SK-N-SH (cell line): Measurements from ENCODE around the gene TMEFF1.

Experiments
- EZH2phosphoT487 ChIP-seq: fragments of 200-600 bp; sonication (generic); IDR thresholded peaks from 2 replicates; pipeline ENCODE4 v1.6.1; 2017; ENCODE audit warnings: low read depth, mixed run types, mild to moderate bottlenecking, antibody characterized with exemption, moderate library complexity, borderline replicate concordance
- FOXM1 ChIP-seq: IDR thresholded peaks from 2 replicates; pipeline ENCODE4 v1.4.0; 2012; ENCODE audit warnings: low read depth, mild to moderate bottlenecking
- JUND ChIP-seq: IDR thresholded peaks from 2 replicates; pipeline ENCODE4 v1.4.0; 2012
- NFIC ChIP-seq: IDR thresholded peaks from 2 replicates; pipeline ENCODE4 v1.4.0; 2012; ENCODE audit warnings: borderline replicate concordance
- POLR2AphosphoS5 ChIP-seq: IDR thresholded peaks from 2 replicates; pipeline ENCODE4 v1.6.1; 2012; ENCODE audit warnings: low read depth, low read length
- RXRA ChIP-seq: IDR thresholded peaks from 2 replicates; pipeline ENCODE4 v1.4.0; 2012; ENCODE audit warnings: low read depth, mild to moderate bottlenecking, borderline replicate concordance
- SMC3 ChIP-seq: IDR thresholded peaks from 2 replicates; pipeline ENCODE4 v1.6.1; 2012; ENCODE audit warnings: low read depth, low read length, improper control_type of control experiment
- TAF1 ChIP-seq: IDR thresholded peaks from 2 replicates; pipeline ENCODE4 v1.6.1; 2012; ENCODE audit warnings: low read depth, mild to moderate bottlenecking, low read length, moderate library complexity, borderline replicate concordance
- YY1 ChIP-seq: IDR thresholded peaks from 2 replicates; pipeline ENCODE4 v1.4.0; 2012; ENCODE audit warnings: low read depth, mild to moderate bottlenecking
- TF ChIP-seq, protein P1 (sequence below): fragments of 200-600 bp; sonication (generic); IDR thresholded peaks from 2 replicates; pipeline ENCODE4 v1.6.1; 2017; ENCODE audit warnings: antibody characterized with exemption, mild to moderate bottlenecking, moderate library complexity
- TF ChIP-seq, protein P2 (sequence below): IDR thresholded peaks from 2 replicates; pipeline ENCODE4 v1.4.0; 2012; ENCODE audit warnings: low read depth
- TF ChIP-seq, protein P3 (sequence below): IDR thresholded peaks from 2 replicates; pipeline ENCODE4 v1.6.1; 2012; ENCODE audit warnings: mild to moderate bottlenecking, low read depth, low read length, moderate library complexity
- TF ChIP-seq, protein P4 (sequence below): fragments of 150-350 bp; IDR thresholded peaks from 2 replicates; pipeline ENCODE4 v1.6.1; 2017; ENCODE audit warnings: antibody characterized with exemption, low read length, low read depth, borderline replicate concordance
- TF ChIP-seq, protein P5 (sequence below): IDR thresholded peaks from 2 replicates; pipeline ENCODE4 v1.4.0; 2012; ENCODE audit warnings: low read depth, borderline replicate concordance

DNA sequence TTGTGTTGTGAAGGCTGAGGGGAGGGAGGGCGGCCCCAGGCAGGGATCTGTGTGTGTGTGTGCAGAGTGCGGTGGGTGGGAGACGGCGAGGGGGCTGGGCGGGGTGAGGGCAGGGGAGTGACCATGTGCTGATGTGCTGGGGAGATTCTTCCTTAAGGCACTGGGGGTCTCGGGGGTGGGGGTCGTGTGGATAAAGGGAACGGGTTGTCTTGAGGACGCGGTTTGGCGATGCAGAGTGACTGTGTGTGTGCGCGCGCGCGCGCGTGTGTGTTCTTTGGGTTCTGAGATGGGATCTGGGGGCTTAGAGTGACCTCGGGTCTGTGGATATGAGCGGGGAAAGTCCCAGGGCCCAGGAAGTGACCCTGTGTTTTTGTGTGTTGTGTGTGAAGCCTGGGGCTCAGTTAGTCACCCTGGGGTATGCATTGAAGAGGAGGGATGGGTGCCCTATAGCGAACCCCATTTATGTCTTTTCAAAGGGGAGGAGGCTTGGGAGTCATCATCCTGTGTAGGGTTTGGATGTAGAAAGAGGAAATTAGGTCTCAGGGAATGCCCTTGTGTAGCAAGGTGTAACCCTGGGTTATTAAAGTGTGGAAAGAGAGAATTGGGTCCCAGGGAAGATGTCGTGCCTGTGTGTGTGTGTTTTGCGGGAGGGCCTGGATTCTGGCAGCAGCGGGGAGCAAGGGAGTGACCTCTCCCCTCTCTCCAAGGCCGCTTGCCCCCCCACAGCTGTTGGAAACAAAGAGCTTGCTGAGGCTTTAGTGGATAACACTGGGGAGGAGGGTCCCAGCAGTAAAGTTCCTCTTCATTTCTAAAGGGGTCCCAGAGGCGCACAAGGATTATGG lies 1.4 kb downstream of the TMEFF1 start:
- TF ChIP-seq YY1 (no peak), EZH2phosphoT487 (no peak), RXRA (no peak), JUND (no peak), SMC3 (no peak), POLR2AphosphoS5 (no peak), NFIC (no peak), TAF1 (no peak), FOXM1 (no peak)
- TF ChIP-seq, protein P1, sequence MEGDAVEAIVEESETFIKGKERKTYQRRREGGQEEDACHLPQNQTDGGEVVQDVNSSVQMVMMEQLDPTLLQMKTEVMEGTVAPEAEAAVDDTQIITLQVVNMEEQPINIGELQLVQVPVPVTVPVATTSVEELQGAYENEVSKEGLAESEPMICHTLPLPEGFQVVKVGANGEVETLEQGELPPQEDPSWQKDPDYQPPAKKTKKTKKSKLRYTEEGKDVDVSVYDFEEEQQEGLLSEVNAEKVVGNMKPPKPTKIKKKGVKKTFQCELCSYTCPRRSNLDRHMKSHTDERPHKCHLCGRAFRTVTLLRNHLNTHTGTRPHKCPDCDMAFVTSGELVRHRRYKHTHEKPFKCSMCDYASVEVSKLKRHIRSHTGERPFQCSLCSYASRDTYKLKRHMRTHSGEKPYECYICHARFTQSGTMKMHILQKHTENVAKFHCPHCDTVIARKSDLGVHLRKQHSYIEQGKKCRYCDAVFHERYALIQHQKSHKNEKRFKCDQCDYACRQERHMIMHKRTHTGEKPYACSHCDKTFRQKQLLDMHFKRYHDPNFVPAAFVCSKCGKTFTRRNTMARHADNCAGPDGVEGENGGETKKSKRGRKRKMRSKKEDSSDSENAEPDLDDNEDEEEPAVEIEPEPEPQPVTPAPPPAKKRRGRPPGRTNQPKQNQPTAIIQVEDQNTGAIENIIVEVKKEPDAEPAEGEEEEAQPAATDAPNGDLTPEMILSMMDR = no peak
- TF ChIP-seq, protein P2, sequence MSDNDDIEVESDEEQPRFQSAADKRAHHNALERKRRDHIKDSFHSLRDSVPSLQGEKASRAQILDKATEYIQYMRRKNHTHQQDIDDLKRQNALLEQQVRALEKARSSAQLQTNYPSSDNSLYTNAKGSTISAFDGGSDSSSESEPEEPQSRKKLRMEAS = no peak
- TF ChIP-seq, protein P3, sequence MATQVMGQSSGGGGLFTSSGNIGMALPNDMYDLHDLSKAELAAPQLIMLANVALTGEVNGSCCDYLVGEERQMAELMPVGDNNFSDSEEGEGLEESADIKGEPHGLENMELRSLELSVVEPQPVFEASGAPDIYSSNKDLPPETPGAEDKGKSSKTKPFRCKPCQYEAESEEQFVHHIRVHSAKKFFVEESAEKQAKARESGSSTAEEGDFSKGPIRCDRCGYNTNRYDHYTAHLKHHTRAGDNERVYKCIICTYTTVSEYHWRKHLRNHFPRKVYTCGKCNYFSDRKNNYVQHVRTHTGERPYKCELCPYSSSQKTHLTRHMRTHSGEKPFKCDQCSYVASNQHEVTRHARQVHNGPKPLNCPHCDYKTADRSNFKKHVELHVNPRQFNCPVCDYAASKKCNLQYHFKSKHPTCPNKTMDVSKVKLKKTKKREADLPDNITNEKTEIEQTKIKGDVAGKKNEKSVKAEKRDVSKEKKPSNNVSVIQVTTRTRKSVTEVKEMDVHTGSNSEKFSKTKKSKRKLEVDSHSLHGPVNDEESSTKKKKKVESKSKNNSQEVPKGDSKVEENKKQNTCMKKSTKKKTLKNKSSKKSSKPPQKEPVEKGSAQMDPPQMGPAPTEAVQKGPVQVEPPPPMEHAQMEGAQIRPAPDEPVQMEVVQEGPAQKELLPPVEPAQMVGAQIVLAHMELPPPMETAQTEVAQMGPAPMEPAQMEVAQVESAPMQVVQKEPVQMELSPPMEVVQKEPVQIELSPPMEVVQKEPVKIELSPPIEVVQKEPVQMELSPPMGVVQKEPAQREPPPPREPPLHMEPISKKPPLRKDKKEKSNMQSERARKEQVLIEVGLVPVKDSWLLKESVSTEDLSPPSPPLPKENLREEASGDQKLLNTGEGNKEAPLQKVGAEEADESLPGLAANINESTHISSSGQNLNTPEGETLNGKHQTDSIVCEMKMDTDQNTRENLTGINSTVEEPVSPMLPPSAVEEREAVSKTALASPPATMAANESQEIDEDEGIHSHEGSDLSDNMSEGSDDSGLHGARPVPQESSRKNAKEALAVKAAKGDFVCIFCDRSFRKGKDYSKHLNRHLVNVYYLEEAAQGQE = no peak
- TF ChIP-seq, protein P4, sequence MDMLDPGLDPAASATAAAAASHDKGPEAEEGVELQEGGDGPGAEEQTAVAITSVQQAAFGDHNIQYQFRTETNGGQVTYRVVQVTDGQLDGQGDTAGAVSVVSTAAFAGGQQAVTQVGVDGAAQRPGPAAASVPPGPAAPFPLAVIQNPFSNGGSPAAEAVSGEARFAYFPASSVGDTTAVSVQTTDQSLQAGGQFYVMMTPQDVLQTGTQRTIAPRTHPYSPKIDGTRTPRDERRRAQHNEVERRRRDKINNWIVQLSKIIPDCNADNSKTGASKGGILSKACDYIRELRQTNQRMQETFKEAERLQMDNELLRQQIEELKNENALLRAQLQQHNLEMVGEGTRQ = no peak
- TF ChIP-seq, protein P5, sequence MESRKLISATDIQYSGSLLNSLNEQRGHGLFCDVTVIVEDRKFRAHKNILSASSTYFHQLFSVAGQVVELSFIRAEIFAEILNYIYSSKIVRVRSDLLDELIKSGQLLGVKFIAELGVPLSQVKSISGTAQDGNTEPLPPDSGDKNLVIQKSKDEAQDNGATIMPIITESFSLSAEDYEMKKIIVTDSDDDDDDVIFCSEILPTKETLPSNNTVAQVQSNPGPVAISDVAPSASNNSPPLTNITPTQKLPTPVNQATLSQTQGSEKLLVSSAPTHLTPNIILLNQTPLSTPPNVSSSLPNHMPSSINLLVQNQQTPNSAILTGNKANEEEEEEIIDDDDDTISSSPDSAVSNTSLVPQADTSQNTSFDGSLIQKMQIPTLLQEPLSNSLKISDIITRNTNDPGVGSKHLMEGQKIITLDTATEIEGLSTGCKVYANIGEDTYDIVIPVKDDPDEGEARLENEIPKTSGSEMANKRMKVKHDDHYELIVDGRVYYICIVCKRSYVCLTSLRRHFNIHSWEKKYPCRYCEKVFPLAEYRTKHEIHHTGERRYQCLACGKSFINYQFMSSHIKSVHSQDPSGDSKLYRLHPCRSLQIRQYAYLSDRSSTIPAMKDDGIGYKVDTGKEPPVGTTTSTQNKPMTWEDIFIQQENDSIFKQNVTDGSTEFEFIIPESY = no peak
